Subcutaneous adipose tissue (tissue), 4 donors: ENCODE measurements around the gene TMEM132C. TPM values are rescaled to one million over a fixed set of nuclear protein-coding genes. Genes with fewer than 3 reads are reported as not detected.

Source experiments
- CTCF ChIP-seq: fragments of 450-650 bp; IDR thresholded peaks from one replicate; pipeline ENCODE4 v1.5.1; 2016; ENCODE audit warnings: low read depth, mild to moderate bottlenecking, control low read depth, antibody characterized with exemption, moderate library complexity
- total RNA-seq, 4 donors: library from RNA; depleted of rRNA; stranded (reverse); fragments of >200 nt; gene quantifications; one replicate each; pipeline ENCODE4 v1.1.0, GENCODE V29; 2016

The TMEM132C gene
- total RNA-seq, 4 donors from 2014 or later, result 44.2 to 73.5 (median 67.8) TPM

DNA sequence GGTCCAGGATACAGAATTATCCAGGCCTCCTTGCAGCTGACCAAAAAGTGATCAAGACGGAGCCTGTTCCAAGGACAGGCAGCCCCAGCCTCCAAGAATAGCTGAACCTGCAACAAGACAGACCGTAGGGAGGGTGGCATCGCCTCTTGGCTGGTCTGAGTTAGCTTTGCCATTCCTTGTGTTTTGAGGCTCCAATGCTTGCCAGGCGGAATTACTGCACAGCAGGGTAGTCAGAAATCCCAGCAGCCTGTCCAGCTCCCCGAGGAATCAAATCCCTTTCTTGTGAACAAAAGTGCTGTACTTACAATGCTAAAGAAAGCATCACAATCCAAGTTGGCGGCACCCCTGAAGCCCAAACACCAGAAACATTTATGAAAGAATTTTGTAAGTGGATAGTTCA, 246.9 kb downstream of the TMEM132C start:
- no peak for TF ChIP-seq CTCF

GRCh38 chr12:128518644-128519043, 251.7 kb downstream of the TMEM132C start:
- no peak for TF ChIP-seq CTCF

DNA sequence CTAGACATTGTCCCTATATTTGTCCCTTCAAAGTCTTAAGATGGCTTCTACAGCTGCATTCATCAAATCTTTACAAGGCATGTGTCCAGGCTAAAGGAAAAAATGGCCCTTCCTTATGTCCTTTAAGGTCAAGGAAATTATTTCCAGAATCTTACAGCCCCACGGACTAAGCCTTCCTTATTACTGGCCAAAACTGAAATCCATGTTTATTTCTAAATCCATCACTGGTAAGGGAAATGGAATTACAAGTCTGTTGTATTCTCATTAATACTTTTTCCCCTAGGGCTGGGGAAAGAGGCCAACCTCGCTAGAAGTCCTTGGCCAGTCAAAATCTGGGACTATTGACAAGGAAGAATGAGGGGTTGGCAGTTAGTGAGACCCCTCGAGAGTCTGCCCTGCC, 252.5 kb downstream of the TMEM132C start:
- TF ChIP-seq CTCF, result no peak

- TF ChIP-seq CTCF, result no peak
Observed at GRCh38 chr12:128521981-128522380, 255.0 kb downstream of the TMEM132C start.

- no peak for TF ChIP-seq CTCF
Observed at GRCh38 chr12:128524439-128524838, 257.5 kb downstream of the TMEM132C start.

GRCh38 chr12:128531170-128531569, 264.2 kb downstream of the TMEM132C start:
- no peak for TF ChIP-seq CTCF

GRCh38 chr12:128534906-128535305, 267.9 kb downstream of the TMEM132C start:
- no peak for TF ChIP-seq CTCF
